ENCODE data around the gene RIN3. TPM values are rescaled to one million over a fixed set of nuclear protein-coding genes. Genes with fewer than 3 reads are reported as not detected.

The RIN3 gene
- total and polyA plus RNA-seq, 2 experiments from 2014 or later, result 3.5 to 5.4 TPM

GRCh38 chr14:92585981-92586937, 72.7 kb downstream of the RIN3 start:
- no peaks in the 10 kb centered on the region for H3K27me3 ChIP-seq
- H3K27ac ChIP-seq, result no peak overlapping the region
- H3K4me3 ChIP-seq, result no peak overlapping the region
- DNase-seq (ENCODE audit: low read depth in 1 of 2, low spot score in 1 of 2), result peak in 1 of 2 donors; percentile 97
- H3K36me3 ChIP-seq, result no peaks in the 10 kb centered on the region
- TF ChIP-seq CTCF (IDR thresholded peaks at IDR 0.05; ENCODE audit: low read depth, low read length), result no peak
- H3K4me1 ChIP-seq (ENCODE audit: low read depth), result no peaks in the 10 kb centered on the region
- H3K9me3 ChIP-seq (ENCODE audit: low read depth), result no peaks in the 10 kb centered on the region

GRCh38 chr14:92586963-92587699, 73.5 kb downstream of the RIN3 start:
- no peak for DNase-seq (ENCODE audit: low read depth in 1 of 2, low spot score in 1 of 2)
- Histone ChIP-seq H3K4me3 (no peak overlapping the region), H3K27ac (no peak overlapping the region), H3K9me3 (ENCODE audit: low read depth) (no peaks in the 10 kb centered on the region), H3K36me3 (no peaks in the 10 kb centered on the region), H3K4me1 (ENCODE audit: low read depth) (no peaks in the 10 kb centered on the region), H3K27me3 (no peaks in the 10 kb centered on the region)
- TF ChIP-seq CTCF (IDR thresholded peaks at IDR 0.05; ENCODE audit: low read depth, low read length), result no peak

- no peaks in the 10 kb centered on the region for H3K4me1 ChIP-seq (ENCODE audit: low read depth)
- no peaks in the 10 kb centered on the region for H3K36me3 ChIP-seq
- no peak for DNase-seq (ENCODE audit: low read depth in 1 of 2, low spot score in 1 of 2)
- TF ChIP-seq CTCF (IDR thresholded peaks at IDR 0.05; ENCODE audit: low read depth, low read length), result no peak
- no peaks in the 10 kb centered on the region for H3K9me3 ChIP-seq (ENCODE audit: low read depth)
- no peak overlapping the region for H3K4me3 ChIP-seq
- H3K27ac ChIP-seq, result no peak overlapping the region
- no peaks in the 10 kb centered on the region for H3K27me3 ChIP-seq
Observed at GRCh38 chr14:92587700-92588085, 74.1 kb downstream of the RIN3 start.

GRCh38 chr14:92589213-92589852, 75.8 kb downstream of the RIN3 start:
- Histone ChIP-seq H3K27me3 (no peaks in the 10 kb centered on the region), H3K4me3 (no peak overlapping the region), H3K9me3 (ENCODE audit: low read depth) (no peaks in the 10 kb centered on the region), H3K4me1 (ENCODE audit: low read depth) (no peaks in the 10 kb centered on the region), H3K27ac (no peak overlapping the region), H3K36me3 (no peaks in the 10 kb centered on the region)
- peak; percentile 47 for TF ChIP-seq CTCF (IDR thresholded peaks at IDR 0.05; ENCODE audit: low read depth, low read length)
- DNase-seq (ENCODE audit: low read depth in 1 of 2, low spot score in 1 of 2), result peak; percentile 56 to 62

GRCh38 chr14:92590176-92590575, 76.6 kb downstream of the RIN3 start:
- no peak overlapping the region for H3K4me3 ChIP-seq
- H3K27me3 ChIP-seq, result no peaks in the 10 kb centered on the region
- no peak for DNase-seq (ENCODE audit: low read depth in 1 of 2, low spot score in 1 of 2)
- H3K27ac ChIP-seq, result no peak overlapping the region
- no peak for TF ChIP-seq CTCF (IDR thresholded peaks at IDR 0.05; ENCODE audit: low read depth, low read length)
- no peaks in the 10 kb centered on the region for H3K36me3 ChIP-seq
- H3K4me1 ChIP-seq (ENCODE audit: low read depth), result no peaks in the 10 kb centered on the region
- H3K9me3 ChIP-seq (ENCODE audit: low read depth), result no peaks in the 10 kb centered on the region

Measured in cardiac muscle cell (in vitro differentiated cells and primary cell).